GM21723 (cell line): ENCODE measurements around the gene PCDHB16.
"Not testable (repeated sequence)": the region's sequence is repeated elsewhere in the genome, so short reads cannot be mapped to it uniquely, and the experiment has no call there.

Source experiments
- ATAC-seq: cut with Tn5 transposase; IDR thresholded peaks from one replicate; pipeline ENCODE4 v1.9.1; 2021; ENCODE audit warnings: mild to moderate bottlenecking, moderate library complexity; ENCODE audit not compliant: unreplicated experiment

PCDHB16 gene

GRCh38 chr5:141182248-141182647 lies at the start of gene PCDHB16:
TSS of gene PCDHB16 (plus strand) at chr5:141182387. CDS start at chr5:141182560, 173 bp downstream.
- ATAC-seq = no peak

GRCh38 chr5:141135030-141135717 lies 47.0 kb upstream of the PCDHB16 start, which contains the start of gene PCDHB5:
TSS of gene PCDHB5 (plus strand) at chr5:141135206. CDS start at chr5:141135435, 229 bp downstream.
- ATAC-seq = no peak

GRCh38 chr5:141135718-141136266 lies 46.4 kb upstream of the PCDHB16 start:
- ATAC-seq = no peak

GRCh38 chr5:141137346-141137745 lies 44.8 kb upstream of the PCDHB16 start:
- ATAC-seq = not testable (repeated sequence)

- ATAC-seq = no peak
These were observed 32.4 kb upstream of the PCDHB16 start, which contains the start of gene PCDHB6 for GRCh38 chr5:141149812-141150211. TSS of gene PCDHB6 (plus strand) at chr5:141150057. CDS start at chr5:141150258, 201 bp downstream.

- no peak for ATAC-seq
These were observed 31.8 kb upstream of the PCDHB16 start for GRCh38 chr5:141150224-141150992.

- ATAC-seq = no peak
These were observed 31.2 kb upstream of the PCDHB16 start for GRCh38 chr5:141150993-141151325.

GRCh38 chr5:141151632-141152031 lies 30.6 kb upstream of the PCDHB16 start:
- not testable (repeated sequence) for ATAC-seq

GRCh38 chr5:141152096-141152495 lies 30.1 kb upstream of the PCDHB16 start:
- not testable (repeated sequence) for ATAC-seq

- ATAC-seq = no peak
These were observed 26.4 kb upstream of the PCDHB16 start for GRCh38 chr5:141155540-141156374.

- ATAC-seq = not testable (repeated sequence)
These were observed 24.8 kb upstream of the PCDHB16 start for GRCh38 chr5:141157356-141157755.

- ATAC-seq = not testable (repeated sequence)
These were observed 24.3 kb upstream of the PCDHB16 start for GRCh38 chr5:141157901-141158300.

GRCh38 chr5:141172381-141173204 lies 9.6 kb upstream of the PCDHB16 start, which contains the start of gene PCDHB7:
TSS of gene PCDHB7 (plus strand) at chr5:141172644. CDS start at chr5:141172836, 192 bp downstream.
- ATAC-seq = no peak

- not testable (repeated sequence) for ATAC-seq
These were observed 7.7 kb upstream of the PCDHB16 start for GRCh38 chr5:141174291-141175104.

GRCh38 chr5:141175933-141176332 lies 6.3 kb upstream of the PCDHB16 start:
- no peak for ATAC-seq

- not testable (repeated sequence) for ATAC-seq
These were observed 4.5 kb upstream of the PCDHB16 start, which contains the start of gene PCDHB8 for GRCh38 chr5:141177577-141178191. TSS of gene PCDHB8 (plus strand) at chr5:141177790. CDS start at chr5:141178035, 245 bp downstream.

- not testable (repeated sequence) for ATAC-seq
These were observed 2.8 kb upstream of the PCDHB16 start for GRCh38 chr5:141179371-141179770.

- not testable (repeated sequence) for ATAC-seq
These were observed 2.3 kb upstream of the PCDHB16 start for GRCh38 chr5:141179876-141180275.
